ENCODE results near the gene RPLP2.

DNA sequence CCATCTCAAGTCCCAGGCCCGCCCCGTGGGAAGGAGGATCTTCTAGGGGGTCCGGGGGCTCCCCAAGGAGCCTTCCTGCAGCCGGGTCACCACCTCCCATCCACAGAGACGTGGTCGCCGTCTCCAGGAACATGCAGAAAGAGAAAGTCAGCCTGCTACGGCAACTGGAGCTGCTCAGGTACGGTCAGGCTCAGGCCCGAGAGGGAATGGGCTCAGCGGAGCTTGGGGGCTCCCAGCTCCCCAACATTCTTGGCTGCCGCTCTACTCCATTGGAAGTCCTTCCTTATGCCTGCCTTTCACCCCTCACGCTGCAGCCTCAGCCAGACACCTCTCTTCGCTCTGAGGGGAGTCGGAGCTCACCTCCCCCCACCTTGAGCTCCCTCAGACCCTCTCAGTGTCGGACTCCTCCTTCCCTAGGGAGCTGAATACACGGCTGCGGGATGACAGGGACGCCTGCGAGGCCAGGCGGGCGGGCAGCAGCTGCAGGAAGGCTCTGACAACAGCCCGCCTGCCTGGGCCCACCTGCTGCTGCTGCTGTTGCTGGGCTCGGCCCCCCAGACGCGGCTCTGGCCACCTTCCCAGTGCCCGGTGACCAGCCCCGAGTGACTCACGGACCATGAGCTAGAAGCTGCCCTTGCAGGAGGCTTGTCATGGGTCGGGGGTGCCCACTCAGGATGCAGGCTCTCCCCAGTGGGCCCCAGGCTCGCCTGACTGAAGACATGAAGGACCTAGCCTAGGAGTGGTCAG is 21.5 kb downstream of the RPLP2 start:
- TF ChIP-seq, protein P1, sequence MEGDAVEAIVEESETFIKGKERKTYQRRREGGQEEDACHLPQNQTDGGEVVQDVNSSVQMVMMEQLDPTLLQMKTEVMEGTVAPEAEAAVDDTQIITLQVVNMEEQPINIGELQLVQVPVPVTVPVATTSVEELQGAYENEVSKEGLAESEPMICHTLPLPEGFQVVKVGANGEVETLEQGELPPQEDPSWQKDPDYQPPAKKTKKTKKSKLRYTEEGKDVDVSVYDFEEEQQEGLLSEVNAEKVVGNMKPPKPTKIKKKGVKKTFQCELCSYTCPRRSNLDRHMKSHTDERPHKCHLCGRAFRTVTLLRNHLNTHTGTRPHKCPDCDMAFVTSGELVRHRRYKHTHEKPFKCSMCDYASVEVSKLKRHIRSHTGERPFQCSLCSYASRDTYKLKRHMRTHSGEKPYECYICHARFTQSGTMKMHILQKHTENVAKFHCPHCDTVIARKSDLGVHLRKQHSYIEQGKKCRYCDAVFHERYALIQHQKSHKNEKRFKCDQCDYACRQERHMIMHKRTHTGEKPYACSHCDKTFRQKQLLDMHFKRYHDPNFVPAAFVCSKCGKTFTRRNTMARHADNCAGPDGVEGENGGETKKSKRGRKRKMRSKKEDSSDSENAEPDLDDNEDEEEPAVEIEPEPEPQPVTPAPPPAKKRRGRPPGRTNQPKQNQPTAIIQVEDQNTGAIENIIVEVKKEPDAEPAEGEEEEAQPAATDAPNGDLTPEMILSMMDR (IDR thresholded peaks at IDR 0.05; ENCODE audit: poor library complexity) = no peak
- no peak for TF ChIP-seq EZH2 (IDR thresholded peaks at IDR 0.05; ENCODE audit: borderline replicate concordance)
- TF ChIP-seq EZH2phosphoT487 (IDR thresholded peaks at IDR 0.05; ENCODE audit: low read depth, severe bottlenecking, unreplicated experiment) = no peak
